ENCODE measurements around the gene MTG2. TPM values are rescaled to one million over a fixed set of nuclear protein-coding genes. Genes with fewer than 3 reads are reported as not detected.

The MTG2 gene
- total RNA-seq, 1 experiment from 2014 or later, result 27.9 TPM

DNA sequence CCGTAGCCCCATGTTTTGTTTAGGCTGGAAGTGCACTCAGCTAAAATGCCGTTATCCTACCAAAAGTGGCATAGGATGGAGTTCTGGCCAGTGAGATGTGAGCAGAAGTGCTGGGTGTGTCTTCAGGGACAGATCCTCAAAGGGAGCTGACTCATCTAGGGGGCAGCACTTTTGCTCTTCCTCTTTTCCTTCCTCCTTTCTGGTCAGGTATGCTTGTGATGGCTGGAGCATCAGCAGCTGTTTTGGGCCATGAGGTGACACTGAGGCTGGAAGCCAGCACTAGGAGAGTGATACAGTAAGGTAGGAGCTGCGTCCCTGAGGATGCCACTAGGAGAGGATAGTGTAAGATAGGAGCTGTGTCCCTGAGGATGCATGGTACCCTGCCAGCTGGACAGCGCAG, 50.9 kb downstream of the MTG2 start (continued):
- TF ChIP-seq, protein P1, sequence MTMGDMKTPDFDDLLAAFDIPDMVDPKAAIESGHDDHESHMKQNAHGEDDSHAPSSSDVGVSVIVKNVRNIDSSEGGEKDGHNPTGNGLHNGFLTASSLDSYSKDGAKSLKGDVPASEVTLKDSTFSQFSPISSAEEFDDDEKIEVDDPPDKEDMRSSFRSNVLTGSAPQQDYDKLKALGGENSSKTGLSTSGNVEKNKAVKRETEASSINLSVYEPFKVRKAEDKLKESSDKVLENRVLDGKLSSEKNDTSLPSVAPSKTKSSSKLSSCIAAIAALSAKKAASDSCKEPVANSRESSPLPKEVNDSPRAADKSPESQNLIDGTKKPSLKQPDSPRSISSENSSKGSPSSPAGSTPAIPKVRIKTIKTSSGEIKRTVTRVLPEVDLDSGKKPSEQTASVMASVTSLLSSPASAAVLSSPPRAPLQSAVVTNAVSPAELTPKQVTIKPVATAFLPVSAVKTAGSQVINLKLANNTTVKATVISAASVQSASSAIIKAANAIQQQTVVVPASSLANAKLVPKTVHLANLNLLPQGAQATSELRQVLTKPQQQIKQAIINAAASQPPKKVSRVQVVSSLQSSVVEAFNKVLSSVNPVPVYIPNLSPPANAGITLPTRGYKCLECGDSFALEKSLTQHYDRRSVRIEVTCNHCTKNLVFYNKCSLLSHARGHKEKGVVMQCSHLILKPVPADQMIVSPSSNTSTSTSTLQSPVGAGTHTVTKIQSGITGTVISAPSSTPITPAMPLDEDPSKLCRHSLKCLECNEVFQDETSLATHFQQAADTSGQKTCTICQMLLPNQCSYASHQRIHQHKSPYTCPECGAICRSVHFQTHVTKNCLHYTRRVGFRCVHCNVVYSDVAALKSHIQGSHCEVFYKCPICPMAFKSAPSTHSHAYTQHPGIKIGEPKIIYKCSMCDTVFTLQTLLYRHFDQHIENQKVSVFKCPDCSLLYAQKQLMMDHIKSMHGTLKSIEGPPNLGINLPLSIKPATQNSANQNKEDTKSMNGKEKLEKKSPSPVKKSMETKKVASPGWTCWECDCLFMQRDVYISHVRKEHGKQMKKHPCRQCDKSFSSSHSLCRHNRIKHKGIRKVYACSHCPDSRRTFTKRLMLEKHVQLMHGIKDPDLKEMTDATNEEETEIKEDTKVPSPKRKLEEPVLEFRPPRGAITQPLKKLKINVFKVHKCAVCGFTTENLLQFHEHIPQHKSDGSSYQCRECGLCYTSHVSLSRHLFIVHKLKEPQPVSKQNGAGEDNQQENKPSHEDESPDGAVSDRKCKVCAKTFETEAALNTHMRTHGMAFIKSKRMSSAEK (CRISPR knock-in tag; IDR thresholded peaks at IDR 0.05; ENCODE audit: borderline replicate concordance), result no peak
- TF ChIP-seq NFYB (CRISPR knock-in tag; conservative IDR thresholded peaks at IDR 0.05; ENCODE audit: low read depth) (no peak), GTF2I (CRISPR knock-in tag; conservative IDR thresholded peaks at IDR 0.05) (peak; percentile 90; the same call in 1 of the 2 replicates)

DNA sequence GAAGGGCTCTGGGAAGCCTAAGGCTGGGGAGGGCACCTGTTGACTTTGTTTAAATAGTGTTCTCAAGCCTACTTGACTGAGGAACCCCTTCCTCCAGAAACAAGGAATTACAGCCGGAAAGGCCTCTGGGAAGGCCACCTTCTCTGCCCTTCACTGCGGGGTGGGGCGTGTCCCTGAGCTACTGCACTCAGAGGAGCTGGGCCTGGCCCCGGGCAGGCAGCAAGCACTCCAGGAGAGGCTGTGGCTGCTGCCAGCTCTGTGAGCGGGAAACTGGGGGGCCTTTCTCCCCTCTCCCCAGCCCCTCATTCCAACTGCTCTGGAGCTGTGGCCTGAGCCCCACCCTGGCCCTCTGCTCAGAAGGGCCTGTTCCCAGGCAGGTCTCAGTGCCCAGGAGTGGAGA, 51.5 kb downstream of the MTG2 start:
- no peaks in the 10 kb centered on the region for H3K27me3 Mint-ChIP-seq (ENCODE audit: low read depth)
- H3K27ac Mint-ChIP-seq, result no peak overlapping the region
- H3K4me1 Mint-ChIP-seq, result peaks cover 8% of the 10 kb centered on the region
- ChIA-PET CTCF (no interaction called here), POLR2A (no interaction called here)
- H3K9me3 Mint-ChIP-seq, result peaks cover 5% of the 10 kb centered on the region
- ATAC-seq (no peak), DNase-seq (ENCODE audit: low spot score) (no peak)
- H3K36me3 Mint-ChIP-seq, result no peaks in the 10 kb centered on the region
- TF ChIP-seq SP1 (CRISPR knock-in tag; conservative IDR thresholded peaks at IDR 0.05) (no peak), GRHL2 (CRISPR knock-in tag; IDR thresholded peaks at IDR 0.05; ENCODE audit: insufficient replicate concordance, severe bottlenecking) (no peak), TEAD4 (CRISPR knock-in tag; IDR thresholded peaks at IDR 0.05) (no peak)
- TF ChIP-seq, protein P2, sequence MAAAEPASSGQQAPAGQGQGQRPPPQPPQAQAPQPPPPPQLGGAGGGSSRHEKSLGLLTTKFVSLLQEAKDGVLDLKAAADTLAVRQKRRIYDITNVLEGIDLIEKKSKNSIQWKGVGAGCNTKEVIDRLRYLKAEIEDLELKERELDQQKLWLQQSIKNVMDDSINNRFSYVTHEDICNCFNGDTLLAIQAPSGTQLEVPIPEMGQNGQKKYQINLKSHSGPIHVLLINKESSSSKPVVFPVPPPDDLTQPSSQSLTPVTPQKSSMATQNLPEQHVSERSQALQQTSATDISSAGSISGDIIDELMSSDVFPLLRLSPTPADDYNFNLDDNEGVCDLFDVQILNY (CRISPR knock-in tag; IDR thresholded peaks at IDR 0.05), result no peak
- TF ChIP-seq, protein P3, sequence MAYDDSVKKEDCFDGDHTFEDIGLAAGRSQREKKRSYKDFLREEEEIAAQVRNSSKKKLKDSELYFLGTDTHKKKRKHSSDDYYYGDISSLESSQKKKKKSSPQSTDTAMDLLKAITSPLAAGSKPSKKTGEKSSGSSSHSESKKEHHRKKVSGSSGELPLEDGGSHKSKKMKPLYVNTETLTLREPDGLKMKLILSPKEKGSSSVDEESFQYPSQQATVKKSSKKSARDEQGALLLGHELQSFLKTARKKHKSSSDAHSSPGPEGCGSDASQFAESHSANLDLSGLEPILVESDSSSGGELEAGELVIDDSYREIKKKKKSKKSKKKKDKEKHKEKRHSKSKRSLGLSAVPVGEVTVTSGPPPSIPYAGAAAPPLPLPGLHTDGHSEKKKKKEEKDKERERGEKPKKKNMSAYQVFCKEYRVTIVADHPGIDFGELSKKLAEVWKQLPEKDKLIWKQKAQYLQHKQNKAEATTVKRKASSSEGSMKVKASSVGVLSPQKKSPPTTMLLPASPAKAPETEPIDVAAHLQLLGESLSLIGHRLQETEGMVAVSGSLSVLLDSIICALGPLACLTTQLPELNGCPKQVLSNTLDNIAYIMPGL (CRISPR knock-in tag; IDR thresholded peaks at IDR 0.05), result no peak
- no peak overlapping the region for H3K4me3 Mint-ChIP-seq

DNA sequence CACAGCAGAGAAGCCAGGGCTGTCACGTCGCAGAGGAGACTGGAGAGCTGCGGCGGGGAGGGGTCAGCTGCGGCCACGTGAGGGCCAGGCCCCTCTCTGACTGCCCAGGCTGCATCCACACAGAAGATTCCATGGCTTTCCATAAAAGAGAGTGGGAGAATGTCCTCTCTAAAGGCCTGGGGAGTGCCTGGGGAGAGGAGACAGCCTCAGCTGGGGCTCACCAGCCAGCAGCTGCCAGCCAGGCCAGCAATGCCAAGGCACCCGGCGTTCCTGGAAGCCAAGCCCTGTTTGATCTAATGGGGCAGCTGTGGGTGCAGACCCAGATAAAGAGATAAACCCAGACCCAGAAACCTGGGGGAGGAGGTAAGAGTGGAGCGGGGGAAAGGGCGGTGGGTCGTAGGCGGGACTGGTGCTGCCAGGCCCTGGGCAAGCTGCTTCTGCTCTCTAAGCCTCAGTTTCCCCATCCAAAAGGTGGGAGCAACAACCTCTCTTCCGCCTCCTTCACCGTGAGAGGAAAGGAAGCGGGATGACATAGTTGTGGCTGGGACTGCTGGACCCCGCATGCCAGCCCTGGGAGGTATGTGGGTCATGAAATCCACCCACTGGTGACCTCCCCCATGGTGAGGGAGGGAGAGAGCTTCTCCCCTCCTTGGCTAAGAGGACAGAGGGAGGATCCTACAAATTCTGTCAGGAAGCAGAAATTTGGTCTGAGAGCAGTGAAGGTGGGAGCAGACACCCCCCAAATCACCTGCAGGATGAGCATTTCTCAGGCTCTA, 52.4 kb downstream of the MTG2 start:
- ChIA-PET CTCF (no interaction called here), POLR2A (no interaction called here)
- no peak for DNase-seq (ENCODE audit: low spot score)
- peaks cover 5% of the 10 kb centered on the region for H3K9me3 Mint-ChIP-seq
- H3K4me3 Mint-ChIP-seq, result no peak overlapping the region
- TF ChIP-seq, protein P4, sequence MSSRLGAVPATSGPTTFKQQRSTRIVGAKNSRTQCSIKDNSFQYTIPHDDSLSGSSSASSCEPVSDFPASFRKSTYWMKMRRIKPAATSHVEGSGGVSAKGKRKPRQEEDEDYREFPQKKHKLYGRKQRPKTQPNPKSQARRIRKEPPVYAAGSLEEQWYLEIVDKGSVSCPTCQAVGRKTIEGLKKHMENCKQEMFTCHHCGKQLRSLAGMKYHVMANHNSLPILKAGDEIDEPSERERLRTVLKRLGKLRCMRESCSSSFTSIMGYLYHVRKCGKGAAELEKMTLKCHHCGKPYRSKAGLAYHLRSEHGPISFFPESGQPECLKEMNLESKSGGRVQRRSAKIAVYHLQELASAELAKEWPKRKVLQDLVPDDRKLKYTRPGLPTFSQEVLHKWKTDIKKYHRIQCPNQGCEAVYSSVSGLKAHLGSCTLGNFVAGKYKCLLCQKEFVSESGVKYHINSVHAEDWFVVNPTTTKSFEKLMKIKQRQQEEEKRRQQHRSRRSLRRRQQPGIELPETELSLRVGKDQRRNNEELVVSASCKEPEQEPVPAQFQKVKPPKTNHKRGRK (CRISPR knock-in tag; IDR thresholded peaks at IDR 0.05; ENCODE audit: borderline replicate concordance), result no peak
- TF ChIP-seq ZNF219 (CRISPR knock-in tag; IDR thresholded peaks at IDR 0.05; ENCODE audit: borderline replicate concordance), result no peak
- no peak for TF ChIP-seq ZNF416 (CRISPR knock-in tag; IDR thresholded peaks at IDR 0.05)
- no peak for TF ChIP-seq CREB1 (CRISPR knock-in tag; IDR thresholded peaks at IDR 0.05)
- no peak for TF ChIP-seq SMAD3 (CRISPR knock-in tag; IDR thresholded peaks at IDR 0.05; ENCODE audit: borderline replicate concordance)
- no peak for TF ChIP-seq ETV6 (CRISPR knock-in tag; IDR thresholded peaks at IDR 0.05)
- H3K36me3 Mint-ChIP-seq, result no peaks in the 10 kb centered on the region
- H3K27ac Mint-ChIP-seq, result peak overlapping the region; percentile 74; the same call in 1 of the 2 replicates
- H3K4me1 Mint-ChIP-seq, result peaks cover 14% of the 10 kb centered on the region
- H3K27me3 Mint-ChIP-seq (ENCODE audit: low read depth), result no peaks in the 10 kb centered on the region
- ATAC-seq, result no peak

All from WTC11 (cell line).